SK-N-SH (cell line): ENCODE data around the gene ACOT7.
"Not testable (repeated sequence)": the region's sequence is repeated elsewhere in the genome, so short reads cannot be mapped to it uniquely, and the experiment has no call there.

Source experiments
- EZH2phosphoT487 ChIP-seq: fragments of 200-600 bp; sonication (generic); IDR thresholded peaks from 2 replicates; pipeline ENCODE4 v1.6.1; 2017; ENCODE audit warnings: low read depth, mixed run types, mild to moderate bottlenecking, antibody characterized with exemption, moderate library complexity, borderline replicate concordance
- POLR2AphosphoS5 ChIP-seq: IDR thresholded peaks from 2 replicates; pipeline ENCODE4 v1.6.1; 2012; ENCODE audit warnings: low read depth, low read length
- TF ChIP-seq, protein P1 (sequence below): fragments of 200-600 bp; sonication (generic); IDR thresholded peaks from 2 replicates; pipeline ENCODE4 v1.6.1; 2017; ENCODE audit warnings: antibody characterized with exemption, mild to moderate bottlenecking, moderate library complexity
- TF ChIP-seq, protein P2 (sequence below): IDR thresholded peaks from 2 replicates; pipeline ENCODE4 v1.6.1; 2012; ENCODE audit warnings: mild to moderate bottlenecking, low read depth, low read length, moderate library complexity

DNA sequence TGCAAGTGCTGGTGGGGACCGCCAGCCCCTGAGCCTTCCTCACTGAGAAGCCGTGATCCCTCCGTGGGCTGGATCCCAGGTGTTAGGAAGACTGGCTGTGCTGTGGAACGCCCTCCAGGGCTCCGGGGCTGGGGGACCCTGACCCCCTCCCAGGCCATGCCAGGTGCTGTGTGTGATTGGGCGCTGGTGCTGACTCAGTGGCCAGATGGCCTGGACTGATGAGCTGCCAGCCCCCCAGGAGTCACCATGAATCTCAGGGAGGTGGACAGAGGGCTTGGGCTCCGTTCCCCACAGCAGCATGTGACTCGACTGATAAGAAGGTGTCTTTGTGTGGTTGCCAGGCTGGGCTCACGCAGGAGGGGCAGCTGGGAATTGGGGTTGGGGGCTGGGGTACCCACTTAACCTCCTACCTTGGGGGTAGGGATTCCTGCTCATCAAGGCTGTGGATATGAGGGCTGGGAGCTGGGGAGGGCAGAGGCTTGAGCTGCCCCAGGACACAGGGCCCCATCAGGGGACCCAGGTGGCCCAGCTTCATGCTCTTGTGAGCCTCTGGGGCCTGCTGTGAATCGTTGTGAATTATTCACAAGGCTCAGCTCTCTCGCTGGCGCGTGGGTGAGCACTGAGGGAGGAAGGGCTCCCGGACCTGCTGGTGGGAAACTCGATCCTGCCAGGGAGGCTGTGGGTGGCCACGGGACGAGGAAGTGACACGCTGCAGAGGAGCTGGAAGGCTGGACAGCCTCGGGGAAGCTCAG lies 36.3 kb upstream of the ACOT7 start:
- TF ChIP-seq, protein P1, sequence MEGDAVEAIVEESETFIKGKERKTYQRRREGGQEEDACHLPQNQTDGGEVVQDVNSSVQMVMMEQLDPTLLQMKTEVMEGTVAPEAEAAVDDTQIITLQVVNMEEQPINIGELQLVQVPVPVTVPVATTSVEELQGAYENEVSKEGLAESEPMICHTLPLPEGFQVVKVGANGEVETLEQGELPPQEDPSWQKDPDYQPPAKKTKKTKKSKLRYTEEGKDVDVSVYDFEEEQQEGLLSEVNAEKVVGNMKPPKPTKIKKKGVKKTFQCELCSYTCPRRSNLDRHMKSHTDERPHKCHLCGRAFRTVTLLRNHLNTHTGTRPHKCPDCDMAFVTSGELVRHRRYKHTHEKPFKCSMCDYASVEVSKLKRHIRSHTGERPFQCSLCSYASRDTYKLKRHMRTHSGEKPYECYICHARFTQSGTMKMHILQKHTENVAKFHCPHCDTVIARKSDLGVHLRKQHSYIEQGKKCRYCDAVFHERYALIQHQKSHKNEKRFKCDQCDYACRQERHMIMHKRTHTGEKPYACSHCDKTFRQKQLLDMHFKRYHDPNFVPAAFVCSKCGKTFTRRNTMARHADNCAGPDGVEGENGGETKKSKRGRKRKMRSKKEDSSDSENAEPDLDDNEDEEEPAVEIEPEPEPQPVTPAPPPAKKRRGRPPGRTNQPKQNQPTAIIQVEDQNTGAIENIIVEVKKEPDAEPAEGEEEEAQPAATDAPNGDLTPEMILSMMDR: not testable (repeated sequence)
- TF ChIP-seq, protein P2, sequence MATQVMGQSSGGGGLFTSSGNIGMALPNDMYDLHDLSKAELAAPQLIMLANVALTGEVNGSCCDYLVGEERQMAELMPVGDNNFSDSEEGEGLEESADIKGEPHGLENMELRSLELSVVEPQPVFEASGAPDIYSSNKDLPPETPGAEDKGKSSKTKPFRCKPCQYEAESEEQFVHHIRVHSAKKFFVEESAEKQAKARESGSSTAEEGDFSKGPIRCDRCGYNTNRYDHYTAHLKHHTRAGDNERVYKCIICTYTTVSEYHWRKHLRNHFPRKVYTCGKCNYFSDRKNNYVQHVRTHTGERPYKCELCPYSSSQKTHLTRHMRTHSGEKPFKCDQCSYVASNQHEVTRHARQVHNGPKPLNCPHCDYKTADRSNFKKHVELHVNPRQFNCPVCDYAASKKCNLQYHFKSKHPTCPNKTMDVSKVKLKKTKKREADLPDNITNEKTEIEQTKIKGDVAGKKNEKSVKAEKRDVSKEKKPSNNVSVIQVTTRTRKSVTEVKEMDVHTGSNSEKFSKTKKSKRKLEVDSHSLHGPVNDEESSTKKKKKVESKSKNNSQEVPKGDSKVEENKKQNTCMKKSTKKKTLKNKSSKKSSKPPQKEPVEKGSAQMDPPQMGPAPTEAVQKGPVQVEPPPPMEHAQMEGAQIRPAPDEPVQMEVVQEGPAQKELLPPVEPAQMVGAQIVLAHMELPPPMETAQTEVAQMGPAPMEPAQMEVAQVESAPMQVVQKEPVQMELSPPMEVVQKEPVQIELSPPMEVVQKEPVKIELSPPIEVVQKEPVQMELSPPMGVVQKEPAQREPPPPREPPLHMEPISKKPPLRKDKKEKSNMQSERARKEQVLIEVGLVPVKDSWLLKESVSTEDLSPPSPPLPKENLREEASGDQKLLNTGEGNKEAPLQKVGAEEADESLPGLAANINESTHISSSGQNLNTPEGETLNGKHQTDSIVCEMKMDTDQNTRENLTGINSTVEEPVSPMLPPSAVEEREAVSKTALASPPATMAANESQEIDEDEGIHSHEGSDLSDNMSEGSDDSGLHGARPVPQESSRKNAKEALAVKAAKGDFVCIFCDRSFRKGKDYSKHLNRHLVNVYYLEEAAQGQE: not testable (repeated sequence)
- not testable (repeated sequence) for TF ChIP-seq EZH2phosphoT487, POLR2AphosphoS5
